Heart left ventricle (tissue), 13 donors: ENCODE results near the gene CSTF2T.

Source experiments
- CTCF ChIP-seq, 12 donors: fragments of 200-600 bp; sonication (generic) in 4 of 12; IDR thresholded peaks; one replicate each; pipeline versions ENCODE4 v1.5.0 to v1.8.0; 2018 to 2022; ENCODE audit warnings: antibody characterized with exemption in 12 of 12, mild to moderate bottlenecking in 5 of 12
- POLR2A ChIP-seq, 2 donors: fragments of 450-650 bp; IDR thresholded peaks; one replicate each; pipeline ENCODE4 v1.6.1; 2017; ENCODE audit warnings: antibody characterized with exemption in 2 of 2, mild to moderate bottlenecking in 2 of 2, moderate library complexity in 2 of 2
- donor health status: ischemic (EF 13 %, LVEDD 7.1; RV severe dilation, severe dysfunction).
- donor health status: DM: no; HTN: yes; CAD: no.
- donor health status: DM: no; HTN: no; CAD: no.
- donor health status: ischemic (EF 25% LVEDD 6.9; RV normal size, moderate dysfunction).
- donor health status: ischemic (EF 25% LVEDD 5.7; RV mildly dilated, moderate dysfunction).
- donor health status: ischemic (EF 35%, LVEDD 5.7; RV mildly dilated, moderate dysfunction).
- donor health status: nonischemic (EF 11% LVEDD 7.7; RV severe dilation, severe dysfunction).
- donor health status: DM: yes; HTN: yes; CAD: no.
- donor health status: PGD.
- donor health status: ischemic (EF 29% LVEDD 5.4; RV normal size, mild dysfunction).
- donor health status: nonischemic (EF 23%, LVEDD 6.1; RV moderate dilation, normal function).

GRCh38 chr10:51675088-51675487, 24.3 kb downstream of the CSTF2T start:
- TF ChIP-seq POLR2A (IDR thresholded peaks at IDR 0.05): no peak
- no peak for TF ChIP-seq CTCF (IDR thresholded peaks at IDR 0.05)
